ENCODE measurements around the gene CHMP3.

DNA sequence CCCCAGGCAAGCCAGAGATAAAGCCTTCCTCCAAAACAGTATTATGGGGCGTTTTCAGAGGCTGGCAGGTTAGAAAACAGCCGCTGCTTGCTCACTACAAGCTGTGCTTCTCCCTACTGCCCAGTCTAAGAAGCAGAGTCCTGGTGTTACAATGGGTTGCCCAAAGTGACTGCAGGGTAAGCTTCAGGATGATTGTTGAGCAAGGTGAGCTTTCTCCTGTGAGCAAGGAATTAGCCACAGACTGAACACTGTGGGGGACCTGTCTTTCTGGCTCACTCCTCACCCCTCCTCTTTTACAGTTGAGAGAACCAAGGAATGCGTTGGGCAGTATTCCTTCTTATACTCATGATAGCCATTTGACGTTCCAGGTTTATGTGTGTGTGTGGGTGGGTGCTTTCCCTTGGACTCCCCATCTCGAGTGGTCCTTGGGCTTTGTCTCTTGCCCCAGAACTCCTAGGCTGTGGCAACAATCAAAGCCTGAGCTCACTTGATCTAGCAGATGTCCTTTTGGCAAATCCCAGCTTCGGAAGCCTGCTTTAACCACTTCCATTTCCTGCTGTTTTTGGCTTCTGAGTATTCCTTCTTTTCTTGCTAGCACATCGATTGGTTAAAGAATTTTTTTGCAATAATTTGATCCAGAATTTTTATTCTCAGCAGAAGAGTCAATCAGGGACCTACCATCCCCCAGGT lies 74.5 kb downstream of the CHMP3 start:
- TF ChIP-seq POLR2A (IDR thresholded peaks at IDR 0.05) = no peak
- TF ChIP-seq, protein P1, sequence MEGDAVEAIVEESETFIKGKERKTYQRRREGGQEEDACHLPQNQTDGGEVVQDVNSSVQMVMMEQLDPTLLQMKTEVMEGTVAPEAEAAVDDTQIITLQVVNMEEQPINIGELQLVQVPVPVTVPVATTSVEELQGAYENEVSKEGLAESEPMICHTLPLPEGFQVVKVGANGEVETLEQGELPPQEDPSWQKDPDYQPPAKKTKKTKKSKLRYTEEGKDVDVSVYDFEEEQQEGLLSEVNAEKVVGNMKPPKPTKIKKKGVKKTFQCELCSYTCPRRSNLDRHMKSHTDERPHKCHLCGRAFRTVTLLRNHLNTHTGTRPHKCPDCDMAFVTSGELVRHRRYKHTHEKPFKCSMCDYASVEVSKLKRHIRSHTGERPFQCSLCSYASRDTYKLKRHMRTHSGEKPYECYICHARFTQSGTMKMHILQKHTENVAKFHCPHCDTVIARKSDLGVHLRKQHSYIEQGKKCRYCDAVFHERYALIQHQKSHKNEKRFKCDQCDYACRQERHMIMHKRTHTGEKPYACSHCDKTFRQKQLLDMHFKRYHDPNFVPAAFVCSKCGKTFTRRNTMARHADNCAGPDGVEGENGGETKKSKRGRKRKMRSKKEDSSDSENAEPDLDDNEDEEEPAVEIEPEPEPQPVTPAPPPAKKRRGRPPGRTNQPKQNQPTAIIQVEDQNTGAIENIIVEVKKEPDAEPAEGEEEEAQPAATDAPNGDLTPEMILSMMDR (IDR thresholded peaks at IDR 0.05) = no peak

Measured in adrenal gland (tissue), 5 donors.